Measurements from ENCODE around the gene RBPJ. TPM values are rescaled to one million over a fixed set of nuclear protein-coding genes. Genes with fewer than 3 reads are reported as not detected.

The RBPJ gene
- total RNA-seq, 2 experiments from 2014 or later: 64.1 to 72.3 TPM

DNA sequence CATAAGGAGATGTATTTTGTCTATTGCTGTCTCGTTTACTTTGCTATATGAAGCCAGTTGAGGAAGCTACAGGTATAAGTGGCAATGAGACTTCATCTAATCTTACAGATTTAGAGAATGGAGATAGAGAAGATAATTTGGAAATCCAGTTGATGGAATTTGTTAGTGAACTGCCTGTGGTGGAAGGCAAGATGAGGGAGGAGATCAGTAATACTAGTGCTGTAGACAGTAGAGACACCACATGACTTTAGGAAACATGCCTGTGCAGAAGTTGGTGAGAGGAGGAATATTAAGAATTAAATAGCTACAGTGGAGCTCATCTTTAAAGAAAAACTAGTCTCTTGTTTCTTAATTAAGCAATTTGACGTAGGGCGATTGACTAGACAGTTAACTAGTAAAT lies 51.3 kb downstream of the RBPJ start:
- Mint-ChIP-seq H3K9me3 (no peaks in the 10 kb centered on the region), H3K27me3 (no peaks in the 10 kb centered on the region), H3K27ac (no peak overlapping the region), H3K4me1 (ENCODE audit: low read depth) (peaks cover 70% of the 10 kb centered on the region), H3K4me3 (no peak overlapping the region), H3K36me3 (ENCODE audit: low read depth) (peaks cover 9% of the 10 kb centered on the region)
- ChIA-PET CTCF (interaction anchor here (0.9 to 1.5 kb wide), 4 partner anchors 10 to 384 kb away, joined by 3 read pairs; no protein-coding TSS in a partner anchor), POLR2A (interaction anchor here (0.7 to 1.8 kb wide), 3 partner anchors 23 to 225 kb away, joined by 3 to 5 read pairs (median 3); no protein-coding TSS in a partner anchor)
- no peak overlapping the region for H3K27ac ChIP-seq (ENCODE audit: low read depth in 1 of 2, low read length in 2 of 2)
- peaks cover 15% of the 10 kb centered on the region for H3K4me1 ChIP-seq (ENCODE audit: insufficient read depth, low read length)
- no peaks in the 10 kb centered on the region for H3K27me3 ChIP-seq (ENCODE audit: control insufficient read depth in 1 of 2, insufficient read depth in 2 of 2, low read length in 2 of 2)
- no peak for TF ChIP-seq CTCF (IDR thresholded peaks at IDR 0.05)
- no peak overlapping the region for H3K4me3 ChIP-seq (ENCODE audit: low read length)
- no peaks in the 10 kb centered on the region for H3K9me3 ChIP-seq (ENCODE audit: control insufficient read depth in 1 of 2, insufficient read depth in 1 of 2, low read length in 2 of 2)
- intact Hi-C loops (cut with DNase I, micrococcal nuclease): no loop called here
- no peak for DNase-seq
- no peak for ATAC-seq (ENCODE audit: poor library complexity)
- H3K36me3 ChIP-seq (ENCODE audit: insufficient read depth, low read length): peaks cover 3% of the 10 kb centered on the region

DNA sequence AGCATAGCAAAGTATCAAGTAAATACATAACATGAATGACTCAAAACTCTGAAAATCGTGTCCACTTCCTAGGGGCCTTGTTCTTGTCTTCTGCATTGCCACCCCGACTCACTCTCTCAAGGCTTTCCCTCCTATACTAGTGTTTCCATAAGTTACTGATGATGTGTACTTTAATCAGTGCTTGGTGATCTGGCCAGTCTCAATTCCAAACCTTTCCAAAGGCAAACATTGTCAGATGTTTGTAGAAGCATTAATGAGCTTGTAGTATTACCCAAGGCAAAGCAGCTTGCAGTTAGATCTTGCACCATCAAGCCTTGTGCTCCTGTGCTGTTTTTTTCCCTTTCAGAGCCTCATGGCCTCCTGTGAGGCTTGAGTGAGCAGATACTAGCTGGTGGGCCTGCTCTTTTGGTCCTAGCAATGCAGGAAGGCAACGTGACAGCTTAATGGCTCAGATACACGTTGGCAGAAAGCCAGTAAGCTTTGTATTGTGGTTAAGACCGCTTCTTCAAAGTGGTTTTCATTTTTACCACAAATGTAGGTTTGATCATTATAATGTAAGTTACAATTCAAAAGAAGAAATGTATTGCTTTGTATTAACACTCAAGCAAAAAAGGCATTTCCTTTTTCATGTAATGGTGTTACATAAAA lies 51.8 kb downstream of the RBPJ start:
- POLR2A ChIA-PET: interaction anchor here (1.0 to 1.8 kb wide), 3 partner anchors 11 to 53 kb away, joined by 3 to 5 read pairs (median 3); no protein-coding TSS in a partner anchor
- TF ChIP-seq CTCF (IDR thresholded peaks at IDR 0.05): no peak
- intact Hi-C loops (cut with DNase I, micrococcal nuclease): no loop called here
- H3K36me3 ChIP-seq (ENCODE audit: insufficient read depth, low read length): peaks cover 3% of the 10 kb centered on the region
- ATAC-seq (ENCODE audit: poor library complexity): peak; percentile 88
- CTCF ChIA-PET: interaction anchor here (0.9 to 1.5 kb wide), 4 partner anchors 10 to 385 kb away, joined by 3 read pairs; no protein-coding TSS in a partner anchor
- H3K27ac ChIP-seq (ENCODE audit: low read depth in 1 of 2, low read length in 2 of 2): no peak overlapping the region
- Mint-ChIP-seq H3K27ac (no peak overlapping the region), H3K36me3 (ENCODE audit: low read depth) (peaks cover 9% of the 10 kb centered on the region), H3K27me3 (no peaks in the 10 kb centered on the region), H3K4me3 (peak overlapping the region; percentile 16), H3K4me1 (ENCODE audit: low read depth) (peaks cover 75% of the 10 kb centered on the region), H3K9me3 (no peaks in the 10 kb centered on the region)
- no peak overlapping the region for H3K4me3 ChIP-seq (ENCODE audit: low read length)
- no peaks in the 10 kb centered on the region for H3K9me3 ChIP-seq (ENCODE audit: control insufficient read depth in 1 of 2, insufficient read depth in 1 of 2, low read length in 2 of 2)
- H3K4me1 ChIP-seq (ENCODE audit: insufficient read depth, low read length): peaks cover 15% of the 10 kb centered on the region
- peak in 13 of 14 experiments; percentile 6 to 84 (median 25) for DNase-seq
- H3K27me3 ChIP-seq (ENCODE audit: control insufficient read depth in 1 of 2, insufficient read depth in 2 of 2, low read length in 2 of 2): no peaks in the 10 kb centered on the region

GRCh38 chr4:26375551-26375950 lies 54.7 kb downstream of the RBPJ start:
- peaks cover 67% of the 10 kb centered on the region for H3K4me1 Mint-ChIP-seq (ENCODE audit: low read depth)
- no peak overlapping the region for H3K4me3 ChIP-seq (ENCODE audit: low read length)
- no peaks in the 10 kb centered on the region for H3K27me3 Mint-ChIP-seq
- H3K27ac Mint-ChIP-seq: no peak overlapping the region
- no peak for DNase-seq
- H3K27me3 ChIP-seq (ENCODE audit: control insufficient read depth in 1 of 2, insufficient read depth in 2 of 2, low read length in 2 of 2): no peaks in the 10 kb centered on the region
- H3K27ac ChIP-seq (ENCODE audit: low read depth in 1 of 2, low read length in 2 of 2): no peak overlapping the region
- H3K36me3 Mint-ChIP-seq (ENCODE audit: low read depth): no peaks in the 10 kb centered on the region
- peaks cover 3% of the 10 kb centered on the region for H3K36me3 ChIP-seq (ENCODE audit: insufficient read depth, low read length)
- no peaks in the 10 kb centered on the region for H3K9me3 ChIP-seq (ENCODE audit: control insufficient read depth in 1 of 2, insufficient read depth in 1 of 2, low read length in 2 of 2)
- intact Hi-C loops (cut with DNase I, micrococcal nuclease): no loop called here
- H3K4me1 ChIP-seq (ENCODE audit: insufficient read depth, low read length): peaks cover 21% of the 10 kb centered on the region
- no peak for TF ChIP-seq CTCF (IDR thresholded peaks at IDR 0.05)
- no peaks in the 10 kb centered on the region for H3K9me3 Mint-ChIP-seq
- ChIA-PET CTCF (no interaction called here), POLR2A (no interaction called here)
- no peak overlapping the region for H3K4me3 Mint-ChIP-seq
- no peak for ATAC-seq (ENCODE audit: poor library complexity)
